Measurements from ENCODE around the gene PLEKHG4.

Gene PLEKHG4

DNA sequence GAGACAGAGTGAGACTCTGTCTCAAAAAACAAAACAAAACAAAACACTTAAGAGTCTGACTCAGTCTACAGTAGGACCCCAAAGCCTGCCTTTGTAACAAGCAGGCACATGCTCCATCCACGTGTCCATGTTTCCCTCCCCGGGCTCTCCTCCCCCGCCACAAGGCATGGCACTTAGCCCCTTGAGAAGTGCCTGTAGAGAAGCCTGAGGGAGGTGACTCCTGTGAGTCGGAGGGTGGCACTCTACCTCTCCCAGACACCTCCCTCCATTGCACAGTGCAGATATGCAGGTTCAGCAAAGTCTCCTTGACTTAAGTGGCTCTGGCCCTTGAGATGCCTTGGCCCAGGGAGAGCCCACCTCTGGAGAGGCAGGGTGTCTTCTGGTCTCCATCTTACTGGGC, 38.8 kb upstream of the PLEKHG4 start:
- no peak overlapping the region for H3K27ac Mint-ChIP-seq
- H3K4me3 Mint-ChIP-seq = no peak overlapping the region
- peaks cover 29% of the 10 kb centered on the region for H3K36me3 Mint-ChIP-seq (ENCODE audit: insufficient read depth)
- H3K27me3 Mint-ChIP-seq = no peaks in the 10 kb centered on the region
- no peak for DNase-seq
- no peak for ATAC-seq (replicated peaks)
- H3K4me1 Mint-ChIP-seq (ENCODE audit: low read depth in 2 of 2) = peaks cover 23 to 38% of the 10 kb centered on the region in 2 donors
- no peaks in the 10 kb centered on the region for H3K9me3 Mint-ChIP-seq

GRCh38 chr16:67241008-67241900, 38.1 kb upstream of the PLEKHG4 start:
- DNase-seq (no peak), ATAC-seq (replicated peaks) (no peak)
- H3K9me3 Mint-ChIP-seq = no peaks in the 10 kb centered on the region
- peak overlapping the region; percentile 49 to 57 for H3K27ac Mint-ChIP-seq
- peaks cover 20 to 35% of the 10 kb centered on the region in 2 donors for H3K4me1 Mint-ChIP-seq (ENCODE audit: low read depth in 2 of 2)
- no peaks in the 10 kb centered on the region for H3K27me3 Mint-ChIP-seq
- H3K4me3 Mint-ChIP-seq = no peak overlapping the region
- peaks cover 26% of the 10 kb centered on the region for H3K36me3 Mint-ChIP-seq (ENCODE audit: insufficient read depth)

DNA sequence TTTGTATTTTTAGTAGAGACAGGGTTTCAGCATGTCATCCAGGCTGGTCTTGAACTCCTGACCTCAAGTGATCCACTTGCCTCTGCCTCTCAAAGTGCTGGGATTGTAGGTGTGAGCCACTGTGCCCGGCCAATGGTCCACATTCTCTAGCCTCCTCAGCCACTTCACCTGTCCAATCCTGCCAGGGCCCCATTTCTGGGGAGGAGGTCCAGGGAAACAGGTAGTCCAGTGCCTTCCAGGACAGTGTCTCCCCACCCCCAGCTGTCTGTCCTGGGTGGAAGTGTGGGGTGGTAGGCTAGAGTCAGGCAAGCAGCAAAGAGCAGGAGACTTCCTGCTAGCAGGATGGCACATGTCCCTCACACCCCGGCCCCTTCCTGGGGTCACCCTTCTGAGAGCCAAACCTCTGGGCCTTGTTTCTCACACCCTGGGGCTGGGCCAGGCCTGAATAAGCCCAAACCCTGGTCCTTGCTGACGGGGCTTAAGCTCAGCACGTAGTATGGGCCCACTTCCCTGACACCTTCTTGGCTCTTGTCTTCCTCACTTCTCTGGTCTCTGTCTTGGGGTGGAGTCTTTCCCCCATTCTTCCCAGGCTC, 37.1 kb upstream of the PLEKHG4 start:
- H3K27ac Mint-ChIP-seq = peak overlapping the region in 1 of 2 donors; percentile 80
- peaks cover 21% of the 10 kb centered on the region for H3K36me3 Mint-ChIP-seq (ENCODE audit: insufficient read depth)
- H3K4me1 Mint-ChIP-seq (ENCODE audit: low read depth in 2 of 2) = peaks cover 18 to 32% of the 10 kb centered on the region in 2 donors
- H3K4me3 Mint-ChIP-seq = no peak overlapping the region
- no peaks in the 10 kb centered on the region for H3K27me3 Mint-ChIP-seq
- DNase-seq (no peak), ATAC-seq (replicated peaks) (no peak)
- no peaks in the 10 kb centered on the region for H3K9me3 Mint-ChIP-seq

GRCh38 chr16:67243481-67243880, 35.9 kb upstream of the PLEKHG4 start:
- Mint-ChIP-seq H3K27me3 (no peaks in the 10 kb centered on the region), H3K27ac (peak overlapping the region; percentile 93 to 96), H3K4me1 (ENCODE audit: low read depth in 2 of 2) (peaks cover 29 to 36% of the 10 kb centered on the region in 2 donors), H3K36me3 (ENCODE audit: insufficient read depth) (peaks cover 13% of the 10 kb centered on the region), H3K9me3 (no peaks in the 10 kb centered on the region), H3K4me3 (no peak overlapping the region)
- no peak for ATAC-seq (replicated peaks)
- DNase-seq = no peak

GRCh38 chr16:67244387-67245185, 34.7 kb upstream of the PLEKHG4 start:
- Mint-ChIP-seq H3K4me1 (ENCODE audit: low read depth in 2 of 2) (peaks cover 32 to 40% of the 10 kb centered on the region in 2 donors), H3K27me3 (peaks cover 0 to 4% of the 10 kb centered on the region in 2 donors), H3K27ac (peak overlapping the region; percentile 93 to 96)

GRCh38 chr16:67245186-67245585, 34.1 kb upstream of the PLEKHG4 start:
- peaks cover 5 to 10% of the 10 kb centered on the region in 2 donors for H3K27me3 Mint-ChIP-seq
- DNase-seq = no peak
- no peak for ATAC-seq (replicated peaks)
- H3K36me3 Mint-ChIP-seq (ENCODE audit: insufficient read depth) = peaks cover 20% of the 10 kb centered on the region
- peaks cover 32 to 45% of the 10 kb centered on the region in 2 donors for H3K4me1 Mint-ChIP-seq (ENCODE audit: low read depth in 2 of 2)
- H3K27ac Mint-ChIP-seq = peak overlapping the region; percentile 93 to 96
- H3K4me3 Mint-ChIP-seq = peak overlapping the region; percentile 90 to 96
- no peaks in the 10 kb centered on the region for H3K9me3 Mint-ChIP-seq

More at GRCh38 chr16:67244387-67245185, 34.7 kb upstream of the PLEKHG4 start:
- peak; percentile 63 to 64 (median 64) for DNase-seq
- Mint-ChIP-seq H3K9me3 (no peaks in the 10 kb centered on the region), H3K36me3 (ENCODE audit: insufficient read depth) (peaks cover 18% of the 10 kb centered on the region), H3K4me3 (peak overlapping the region; percentile 90 to 96)
- peak; percentile 70 for ATAC-seq (replicated peaks)

- DNase-seq (no peak), ATAC-seq (replicated peaks) (no peak)
- Mint-ChIP-seq H3K27me3 (peaks cover 5 to 12% of the 10 kb centered on the region in 2 donors), H3K9me3 (no peaks in the 10 kb centered on the region), H3K4me1 (ENCODE audit: low read depth in 2 of 2) (peaks cover 32 to 45% of the 10 kb centered on the region in 2 donors), H3K4me3 (peak overlapping the region; percentile 90 to 96), H3K36me3 (ENCODE audit: insufficient read depth) (peaks cover 20% of the 10 kb centered on the region), H3K27ac (peak overlapping the region; percentile 93 to 96)
These were observed 33.7 kb upstream of the PLEKHG4 start for GRCh38 chr16:67245674-67246080.

DNA sequence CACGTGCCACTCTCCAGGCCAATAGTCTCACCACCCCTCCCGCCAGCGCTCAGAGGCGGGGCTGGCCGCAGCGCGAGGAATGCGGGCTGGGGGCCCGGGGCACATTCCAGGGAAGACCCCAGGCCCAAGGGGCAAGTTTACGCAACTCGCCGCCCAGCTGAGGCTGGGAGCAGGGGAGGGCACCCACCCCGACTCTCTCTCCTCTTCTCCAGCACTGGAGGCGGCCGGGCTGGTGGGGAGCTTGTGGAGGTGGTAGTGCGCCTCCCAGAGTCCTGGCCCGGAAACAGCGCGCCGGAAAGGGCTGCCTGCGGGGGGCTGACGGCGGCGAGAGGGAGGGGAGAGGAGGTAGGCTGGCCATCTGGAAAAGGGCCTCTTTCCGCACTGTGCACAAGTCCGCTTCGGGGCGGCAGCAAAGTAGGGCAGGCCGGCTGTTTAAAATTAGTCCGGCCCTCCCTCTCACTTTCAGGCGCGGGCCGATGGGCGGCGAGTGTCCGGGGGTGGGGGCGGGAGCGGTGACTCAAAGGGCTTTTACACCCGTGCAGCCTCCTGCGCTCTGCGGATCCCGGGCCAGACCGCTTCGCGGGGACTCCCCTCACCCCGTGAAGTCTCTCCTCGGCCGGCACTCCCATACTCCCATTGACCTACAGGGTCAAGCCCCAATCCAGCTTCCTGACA, 33.1 kb upstream of the PLEKHG4 start:
- Mint-ChIP-seq H3K36me3 (ENCODE audit: insufficient read depth) (peaks cover 20% of the 10 kb centered on the region), H3K27ac (peak overlapping the region; percentile 92 to 96), H3K27me3 (peaks cover 5 to 12% of the 10 kb centered on the region in 2 donors), H3K4me1 (ENCODE audit: low read depth in 2 of 2) (peaks cover 32 to 45% of the 10 kb centered on the region in 2 donors), H3K4me3 (peak overlapping the region; percentile 90 to 96), H3K9me3 (no peaks in the 10 kb centered on the region)
- ATAC-seq (replicated peaks) = no peak
- peak in 1 of 3 experiments; percentile 42 for DNase-seq

GRCh38 chr16:67246756-67247191, 32.6 kb upstream of the PLEKHG4 start:
- ATAC-seq (replicated peaks) = no peak
- Mint-ChIP-seq H3K4me3 (peak overlapping the region; percentile 90 to 96), H3K36me3 (ENCODE audit: insufficient read depth) (peaks cover 18% of the 10 kb centered on the region), H3K27me3 (peaks cover 5 to 12% of the 10 kb centered on the region in 2 donors), H3K9me3 (no peaks in the 10 kb centered on the region), H3K4me1 (ENCODE audit: low read depth in 2 of 2) (peaks cover 32 to 42% of the 10 kb centered on the region in 2 donors), H3K27ac (peak overlapping the region; percentile 92 to 96)
- DNase-seq = peak in 1 of 3 experiments; percentile 23

DNA sequence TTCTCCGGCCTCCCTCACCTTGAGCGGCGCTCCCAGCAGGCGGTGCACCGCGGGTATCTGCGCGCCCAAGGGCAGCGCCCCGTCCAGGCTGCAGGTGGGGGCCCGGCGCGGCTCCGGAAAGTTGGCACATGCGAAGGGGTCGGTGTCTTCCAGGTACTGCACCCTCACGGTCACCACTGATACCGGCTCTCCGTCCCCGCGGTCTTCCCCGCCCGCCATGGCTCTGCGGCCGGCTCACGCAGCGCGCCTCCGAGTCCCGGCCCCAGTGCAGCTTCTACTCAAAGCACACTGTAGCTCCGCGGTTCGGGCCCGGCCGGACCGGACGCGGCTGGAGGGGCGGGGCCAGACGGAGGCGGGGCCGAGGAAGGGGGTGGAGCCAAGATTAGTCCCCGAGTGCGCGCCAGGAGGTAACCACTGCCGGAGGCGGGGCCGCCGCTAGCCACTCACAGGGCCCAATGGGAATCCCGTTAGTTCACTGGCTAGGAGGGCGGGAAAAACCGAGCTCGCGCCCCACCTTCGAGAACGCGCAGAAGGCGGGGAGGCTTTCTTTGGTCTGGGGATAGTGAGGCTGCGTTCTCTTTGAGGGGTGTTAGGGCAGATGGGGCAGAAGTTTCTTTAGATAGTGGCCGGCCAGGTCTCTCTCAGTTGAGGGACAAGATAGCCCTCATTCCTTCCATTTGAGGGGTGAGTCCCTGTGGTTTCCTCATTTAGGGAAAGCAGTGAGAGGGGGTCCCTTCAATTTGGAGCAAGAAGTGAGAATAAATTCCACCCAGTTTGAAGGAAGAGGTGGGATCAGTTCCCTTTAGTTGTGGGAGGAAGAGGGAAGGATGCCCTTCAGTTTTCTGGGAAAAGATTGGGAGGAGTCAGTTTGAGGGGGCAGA, 31.9 kb upstream of the PLEKHG4 start, which contains the start of gene FHOD1:
Gene FHOD1, minus strand, starts transcription at position 290 of the 881 bp plus-strand sequence. Its CDS starts 71 bp downstream, at position 219.
- H3K27me3 Mint-ChIP-seq = peaks cover 5 to 13% of the 10 kb centered on the region in 2 donors
- H3K4me3 Mint-ChIP-seq = peak within 1 kb of the TSS; percentile 90 to 96
- peak within 1 kb of the TSS; percentile 92 to 96 for H3K27ac Mint-ChIP-seq
- H3K36me3 Mint-ChIP-seq (ENCODE audit: insufficient read depth) = peaks cover 18% of the 10 kb centered on the region
- H3K4me1 Mint-ChIP-seq (ENCODE audit: low read depth in 2 of 2) = peaks cover 32 to 41% of the 10 kb centered on the region in 2 donors
- no peaks in the 10 kb centered on the region for H3K9me3 Mint-ChIP-seq
- ATAC-seq (replicated peaks) (peak; percentile 72), DNase-seq (peak; percentile 97)

- ATAC-seq (replicated peaks) (no peak), DNase-seq (no peak)
- no peaks in the 10 kb centered on the region for H3K9me3 Mint-ChIP-seq
- peaks cover 29 to 38% of the 10 kb centered on the region in 2 donors for H3K4me1 Mint-ChIP-seq (ENCODE audit: low read depth in 2 of 2)
- peaks cover 18% of the 10 kb centered on the region for H3K36me3 Mint-ChIP-seq (ENCODE audit: insufficient read depth)
- peaks cover 5 to 19% of the 10 kb centered on the region in 2 donors for H3K27me3 Mint-ChIP-seq
- H3K27ac Mint-ChIP-seq = peak overlapping the region; percentile 92 to 96
- H3K4me3 Mint-ChIP-seq = peak overlapping the region; percentile 90 to 96
These were observed 31.3 kb upstream of the PLEKHG4 start for GRCh38 chr16:67248073-67248400.
